Fibroblast of skin of left quadriceps (primary cell): ENCODE results near the gene BMPR1A.
"Not testable (repeated sequence)": the region's sequence is repeated elsewhere in the genome, so short reads cannot be mapped to it uniquely, and the experiment has no call there.

Source experiments
- DNase-seq, 2 experiments: peaks; one replicate each; pipeline ENCODE4 v3.0.0-alpha.2; 2013; ENCODE audit warnings: low read depth in 2 of 2

Gene BMPR1A

GRCh38 chr10:86940076-86940475 lies 183.7 kb downstream of the BMPR1A start:
- not testable (repeated sequence) for DNase-seq

GRCh38 chr10:86940677-86941076 lies 184.3 kb downstream of the BMPR1A start:
- DNase-seq, result no peak

- DNase-seq, result no peak
Observed at GRCh38 chr10:86941426-86941825, 185.0 kb downstream of the BMPR1A start.

- DNase-seq, result no peak
Observed at GRCh38 chr10:86941991-86942421, 185.6 kb downstream of the BMPR1A start.

GRCh38 chr10:86942441-86943315 lies 186.3 kb downstream of the BMPR1A start:
- DNase-seq, result no peak

GRCh38 chr10:86943316-86944030 lies 187.1 kb downstream of the BMPR1A start:
- no peak for DNase-seq

GRCh38 chr10:86944031-86944419 lies 187.6 kb downstream of the BMPR1A start:
- DNase-seq, result no peak

- no peak for DNase-seq
Observed at GRCh38 chr10:86944471-86944870, 188.1 kb downstream of the BMPR1A start.

- DNase-seq, result no peak
Observed at GRCh38 chr10:86944907-86945306, 188.5 kb downstream of the BMPR1A start.

- DNase-seq, result no peak
Observed at GRCh38 chr10:86945361-86946212, 189.2 kb downstream of the BMPR1A start.

- no peak for DNase-seq
Observed at GRCh38 chr10:86946213-86947155, 190.1 kb downstream of the BMPR1A start.

GRCh38 chr10:86947806-86948205 lies 191.4 kb downstream of the BMPR1A start:
- not testable (repeated sequence) for DNase-seq

- DNase-seq, result no peak
Observed at GRCh38 chr10:86950349-86950748, 193.9 kb downstream of the BMPR1A start.

GRCh38 chr10:86951184-86951761 lies 194.9 kb downstream of the BMPR1A start:
- DNase-seq, result no peak

- no peak for DNase-seq
Observed at GRCh38 chr10:86952106-86952505, 195.7 kb downstream of the BMPR1A start.

GRCh38 chr10:86952697-86953096 lies 196.3 kb downstream of the BMPR1A start:
- not testable (repeated sequence) for DNase-seq

- DNase-seq, result no peak
Observed at GRCh38 chr10:86953747-86954680, 197.6 kb downstream of the BMPR1A start.

GRCh38 chr10:86954681-86955500 lies 198.5 kb downstream of the BMPR1A start:
- DNase-seq, result no peak
